GM19438 (cell line): Measurements from ENCODE around the gene NUTM2F.
"Not testable (repeated sequence)": the region's sequence is repeated elsewhere in the genome, so short reads cannot be mapped to it uniquely, and the experiment has no call there.

ENCODE experiments used
- ATAC-seq: cut with Tn5 transposase; IDR thresholded peaks from one replicate; pipeline ENCODE4 v1.9.1; 2021; ENCODE audit warnings: low read depth; ENCODE audit not compliant: unreplicated experiment

NUTM2F gene

DNA sequence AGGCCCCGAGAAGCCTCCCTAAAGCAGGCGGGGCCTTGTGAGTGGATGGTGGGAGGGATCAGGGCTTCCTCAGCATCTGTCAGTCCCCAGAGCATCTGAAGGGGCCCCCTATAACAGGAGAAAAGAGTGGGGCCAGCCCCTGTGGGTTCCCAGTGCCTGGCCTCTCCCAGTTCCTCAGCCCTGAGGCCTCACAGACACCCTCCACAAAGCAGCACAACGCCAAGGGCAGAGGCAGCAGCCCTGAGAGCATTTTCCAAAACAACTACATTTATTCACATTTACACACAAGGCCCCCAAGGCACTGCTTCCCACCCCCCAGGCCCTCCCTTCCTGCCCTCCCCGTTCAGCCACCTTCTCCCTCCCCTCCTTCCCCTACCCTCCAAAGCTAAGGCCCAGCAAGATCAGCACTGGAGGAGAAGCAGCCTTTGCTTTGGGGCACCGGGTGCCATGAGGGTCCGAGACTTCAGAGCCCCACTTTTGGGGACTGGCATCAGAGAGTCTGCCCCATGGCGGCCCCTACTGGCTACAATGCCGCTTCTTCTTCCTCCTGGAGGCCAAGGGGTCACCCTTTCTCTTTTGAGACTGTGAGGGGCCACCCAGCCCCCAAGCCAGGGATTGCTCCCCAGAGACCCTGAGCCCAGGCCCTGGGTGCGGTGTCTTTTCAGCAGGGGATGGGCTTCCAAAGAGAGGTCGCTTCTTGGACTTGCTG, 10.3 kb downstream of the NUTM2F start:
- ATAC-seq: not testable (repeated sequence)

- ATAC-seq: not testable (repeated sequence)
Measured at GRCh38 chr9:94316236-94316635, 12.2 kb downstream of the NUTM2F start.

DNA sequence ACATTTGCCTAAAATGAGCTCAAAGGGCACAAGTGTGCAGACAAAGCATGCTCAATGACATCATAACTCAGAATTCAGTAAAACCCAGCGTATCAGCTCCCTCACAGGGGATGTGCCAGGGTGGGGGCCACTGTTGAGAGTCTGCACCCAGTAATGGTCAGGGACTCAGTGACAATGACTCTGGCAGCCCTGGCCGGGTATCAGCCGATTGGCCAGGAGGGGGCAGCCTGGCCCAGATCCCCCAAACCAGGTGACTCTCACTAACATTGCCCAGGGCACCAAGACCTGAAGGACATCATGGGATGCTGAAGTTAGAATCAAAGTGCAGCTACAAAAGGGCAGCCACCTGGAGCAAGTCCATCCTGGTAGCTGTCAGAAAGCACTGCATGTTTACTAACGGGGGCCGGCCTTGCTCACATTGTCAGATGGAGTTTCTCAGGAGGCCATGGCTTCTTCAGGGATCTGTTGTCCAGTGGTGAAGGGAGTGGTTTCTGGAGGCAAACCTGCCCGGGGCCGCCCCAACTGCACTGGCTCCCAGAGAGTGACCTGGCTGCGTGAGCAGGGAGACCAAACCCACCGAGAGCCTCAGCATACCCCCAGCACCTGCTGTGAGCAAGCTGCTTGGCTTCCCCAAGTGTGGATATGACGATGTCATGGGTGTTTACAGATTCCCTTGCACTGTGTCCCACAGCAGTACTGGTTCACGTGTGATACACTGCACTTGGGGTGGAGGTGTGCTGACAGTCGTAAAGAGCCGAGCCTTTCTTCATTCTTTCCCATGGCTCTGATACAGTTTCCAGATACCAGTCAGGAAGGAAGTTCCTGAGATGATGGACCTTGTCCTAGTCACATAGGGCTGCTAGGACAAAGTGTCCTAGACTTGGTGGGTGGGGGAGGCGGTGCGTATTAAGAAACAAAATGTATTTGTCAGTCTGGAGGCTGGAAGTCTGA, 13.1 kb downstream of the NUTM2F start:
- ATAC-seq: not testable (repeated sequence)

- no peak for ATAC-seq
Measured at GRCh38 chr9:94303321-94303720, 25.1 kb downstream of the NUTM2F start.

DNA sequence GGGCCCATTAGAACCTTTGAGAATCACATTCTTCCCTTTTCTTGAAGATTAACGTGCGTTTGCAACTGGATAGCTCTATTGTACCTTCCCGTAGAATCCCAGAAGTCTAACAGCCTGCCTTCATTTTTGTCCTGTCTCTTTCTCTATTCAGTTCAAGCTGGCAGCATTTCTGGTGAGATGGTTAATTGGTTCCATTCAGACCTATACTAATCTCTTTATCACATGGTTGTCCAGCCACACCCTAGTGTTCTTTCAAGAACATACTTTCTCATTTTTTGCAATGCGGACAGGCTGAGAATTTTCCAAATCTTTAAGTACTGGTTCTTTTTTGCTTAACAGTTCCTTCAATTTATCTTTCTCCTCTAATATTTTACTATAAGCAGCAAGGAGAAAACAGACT, 26.0 kb downstream of the NUTM2F start:
- no peak for ATAC-seq

GRCh38 chr9:94301583-94301982, 26.9 kb downstream of the NUTM2F start:
- no peak for ATAC-seq

DNA sequence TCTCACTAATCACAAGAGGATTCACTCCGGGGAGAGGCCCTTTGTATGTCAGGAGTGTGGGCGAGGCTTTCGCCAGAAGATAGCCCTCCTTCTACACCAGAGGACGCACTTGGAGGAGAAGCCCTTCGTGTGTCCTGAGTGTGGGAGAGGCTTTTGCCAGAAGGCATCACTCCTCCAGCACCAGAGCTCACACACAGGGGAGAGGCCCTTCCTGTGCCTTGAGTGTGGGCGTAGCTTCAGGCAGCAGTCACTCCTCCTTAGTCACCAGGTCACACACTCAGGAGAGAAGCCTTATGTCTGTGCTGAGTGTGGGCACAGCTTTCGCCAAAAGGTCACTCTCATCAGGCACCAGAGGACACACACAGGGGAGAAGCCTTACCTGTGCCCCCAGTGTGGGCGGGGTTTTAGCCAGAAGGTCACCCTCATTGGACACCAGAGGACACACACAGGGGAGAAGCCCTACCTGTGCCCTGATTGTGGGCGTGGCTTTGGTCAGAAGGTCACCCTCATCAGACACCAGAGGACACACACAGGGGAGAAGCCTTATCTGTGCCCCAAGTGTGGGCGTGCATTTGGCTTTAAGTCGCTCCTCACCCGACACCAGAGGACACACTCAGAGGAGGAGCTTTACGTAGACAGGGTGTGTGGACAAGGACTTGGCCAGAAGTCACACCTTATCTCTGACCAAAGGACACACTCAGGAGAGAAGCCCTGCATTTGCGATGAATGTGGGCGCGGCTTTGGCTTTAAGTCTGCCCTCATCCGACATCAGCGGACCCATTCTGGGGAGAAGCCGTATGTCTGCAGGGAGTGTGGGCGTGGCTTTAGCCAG, 27.8 kb downstream of the NUTM2F start:
- no peak for ATAC-seq

DNA sequence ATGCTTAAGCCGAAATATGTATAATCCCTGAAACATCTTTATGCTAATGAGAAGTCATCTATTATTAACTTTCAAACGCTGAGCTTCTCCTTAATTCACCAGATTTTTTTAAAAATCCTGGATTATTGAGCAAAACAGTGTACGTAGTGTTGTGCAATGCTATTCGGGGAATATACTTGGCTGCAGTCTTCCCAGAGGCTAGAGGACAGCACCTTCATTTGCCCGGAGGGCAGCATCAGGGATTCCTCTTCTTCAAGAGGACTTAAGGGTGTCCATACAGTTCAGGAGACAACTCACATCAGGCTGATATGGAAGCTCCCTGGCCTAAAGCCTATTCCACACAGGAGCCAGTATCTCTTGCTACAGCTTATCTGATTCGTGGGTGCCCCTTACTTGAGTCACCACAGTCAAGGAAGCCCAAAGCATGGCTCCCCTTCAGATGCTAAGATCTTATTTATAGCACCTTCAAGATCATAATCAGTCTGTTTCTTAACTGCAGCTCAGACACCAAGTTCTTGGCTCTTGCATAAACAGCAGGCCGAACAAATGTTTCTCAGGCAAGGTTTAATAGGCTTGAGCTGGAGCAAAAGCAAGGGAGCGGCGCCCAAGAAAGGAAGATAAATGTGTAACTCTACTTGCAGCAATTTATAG, 29.4 kb downstream of the NUTM2F start:
- no peak for ATAC-seq

DNA sequence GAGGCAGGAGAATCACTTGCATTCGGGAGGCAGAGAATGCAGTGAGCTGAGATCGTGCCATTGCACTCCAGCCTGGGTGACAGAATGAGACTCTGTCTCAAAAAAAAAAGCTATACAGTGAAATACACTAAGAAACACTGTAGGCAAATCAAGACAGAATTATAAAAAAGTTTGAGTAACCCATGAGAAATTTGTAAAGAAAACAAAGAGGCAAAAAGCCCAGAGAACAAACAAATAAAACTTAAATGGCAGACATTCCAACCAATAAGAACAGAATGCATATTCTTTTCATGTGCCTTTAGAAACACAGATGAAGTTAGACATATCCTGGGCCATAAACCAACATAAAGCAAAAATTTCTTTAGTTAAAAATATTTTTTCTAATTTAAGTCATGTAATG, 38.8 kb downstream of the NUTM2F start:
- ATAC-seq: no peak

- no peak for ATAC-seq
Measured at GRCh38 chr9:94287877-94288513, 40.4 kb downstream of the NUTM2F start.

DNA sequence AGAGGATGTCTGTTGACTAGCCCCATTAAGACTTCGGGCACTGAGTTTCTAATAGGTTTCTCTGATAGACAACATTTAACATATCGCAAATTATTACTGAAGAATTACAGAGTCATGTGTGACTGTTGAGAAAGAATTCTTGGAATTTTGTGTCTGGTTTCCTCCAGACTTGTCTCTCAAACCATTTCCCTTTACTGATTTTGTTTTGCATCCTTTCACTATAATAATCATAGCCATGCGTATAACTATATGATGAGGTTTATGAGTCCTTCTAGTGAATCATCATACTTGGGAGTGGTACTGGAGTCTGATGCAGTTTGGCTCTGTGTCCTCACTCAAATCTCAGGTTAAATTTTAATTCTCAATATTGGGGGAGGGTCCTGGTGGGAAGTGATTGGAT, 42.3 kb downstream of the NUTM2F start:
- no peak for ATAC-seq

DNA sequence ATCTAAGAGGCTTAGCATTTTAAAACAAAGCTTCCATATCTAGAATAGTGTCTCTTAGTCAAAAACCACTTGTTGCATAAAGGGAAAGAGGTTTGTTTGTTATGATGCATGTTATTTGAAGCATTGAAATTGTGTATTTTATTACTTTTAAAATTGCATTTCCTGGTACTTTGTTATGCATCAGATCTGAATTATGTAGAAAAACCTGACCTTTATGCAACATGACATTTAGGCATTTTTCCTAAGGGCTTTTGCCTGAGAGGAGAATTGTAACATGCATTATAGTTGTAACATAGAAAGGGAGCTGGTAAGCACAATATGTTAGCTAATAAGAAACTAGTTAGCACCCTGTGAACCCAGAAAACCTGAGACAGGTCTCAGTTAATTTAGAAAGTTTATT, 47.3 kb downstream of the NUTM2F start:
- ATAC-seq: no peak

DNA sequence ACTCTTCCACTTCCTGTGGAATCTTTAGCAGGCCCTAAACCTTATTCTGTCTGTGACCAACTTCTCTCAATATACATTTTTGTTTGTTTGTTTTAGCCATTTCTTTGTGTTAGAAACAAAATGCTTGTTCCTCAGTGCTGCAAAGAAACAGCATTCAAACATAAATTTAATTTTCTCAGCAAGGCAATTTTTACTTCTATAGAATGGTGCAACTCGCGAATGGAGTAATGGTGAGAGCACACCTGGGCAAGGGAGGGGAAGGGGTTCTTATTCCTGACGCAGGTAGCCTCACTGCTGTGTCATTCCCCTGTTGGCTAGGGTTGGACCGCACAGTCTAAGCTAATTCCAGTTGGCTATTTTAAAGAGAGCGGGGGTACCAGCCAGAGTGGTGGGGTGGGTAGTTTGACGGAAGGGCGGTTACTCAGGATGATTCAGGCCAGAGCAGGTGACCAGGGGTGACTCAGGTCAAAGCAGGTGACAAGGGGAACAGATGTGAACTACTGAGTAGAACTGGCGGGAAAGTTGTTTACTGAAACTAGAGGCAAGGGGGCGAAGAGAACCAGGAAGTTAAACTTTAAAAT, 47.9 kb downstream of the NUTM2F start:
- no peak for ATAC-seq

DNA sequence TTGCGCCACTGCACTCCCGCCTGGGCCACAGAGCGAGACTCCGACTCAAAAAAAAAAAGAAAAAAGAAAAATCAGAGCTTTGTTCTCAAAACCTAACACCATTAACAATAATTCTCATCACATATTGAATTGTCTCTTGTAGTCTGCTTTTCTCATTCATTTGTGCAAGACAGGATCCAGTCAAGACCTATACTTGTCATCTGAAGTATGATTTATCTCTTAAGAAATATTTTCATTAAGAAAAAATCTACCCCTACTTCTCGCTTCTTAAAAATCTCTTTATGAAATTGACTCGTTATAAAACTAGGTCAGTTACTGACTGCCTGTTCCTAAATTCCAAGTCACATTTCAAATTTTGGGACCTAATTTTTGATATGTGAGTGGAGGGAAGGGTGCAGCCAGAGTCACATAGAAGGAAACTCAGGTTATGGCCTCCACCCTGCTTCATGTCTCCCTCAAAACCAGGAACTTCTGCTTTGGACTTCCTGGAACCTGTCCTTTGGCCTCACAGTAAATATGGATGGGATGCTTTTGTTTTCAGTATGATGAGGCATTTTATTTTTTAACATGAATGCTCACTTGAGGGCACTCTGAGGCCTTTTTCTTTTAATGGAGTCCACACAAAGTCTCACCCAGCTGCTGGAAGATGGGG, 50.4 kb downstream of the NUTM2F start:
- ATAC-seq: no peak

- ATAC-seq: not testable (repeated sequence)
Measured at GRCh38 chr9:94277029-94277428, 51.4 kb downstream of the NUTM2F start.

- ATAC-seq: no peak
Measured at GRCh38 chr9:94270009-94270408, 58.4 kb downstream of the NUTM2F start.

DNA sequence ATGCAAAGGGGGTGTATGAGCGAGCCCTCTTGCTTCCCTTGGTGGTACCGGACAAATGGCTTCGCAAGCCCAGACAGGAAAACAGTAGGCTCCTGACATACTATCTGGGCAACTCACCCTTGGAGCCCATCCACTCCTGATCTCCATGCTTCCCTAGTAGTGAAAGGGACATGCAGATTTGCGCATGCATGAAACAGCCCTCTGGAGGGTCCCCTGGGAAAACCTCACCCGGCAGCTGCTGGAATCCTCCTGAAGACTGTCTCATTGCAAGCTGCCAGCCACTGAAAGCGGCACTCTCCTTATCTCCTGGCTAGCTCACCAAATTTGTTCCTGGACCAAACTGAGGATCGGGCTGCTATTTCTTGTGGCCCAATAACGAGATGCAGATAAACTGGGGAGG, 59.2 kb downstream of the NUTM2F start:
- ATAC-seq: no peak
